PC-3 (cell line): ENCODE data around the gene EP400. TPM values are rescaled to one million over a fixed set of nuclear protein-coding genes. Genes with fewer than 3 reads are reported as not detected.

ENCODE experiments used
- ATAC-seq: fragments of 200-7000 bp; cut with Tn5 transposase; 2 replicates; pipeline ENCODE4 v1.9.1; 2020; ENCODE audit warnings: mild to moderate bottlenecking, moderate library complexity
- BruUV-seq: library from RNA; stranded (reverse); fragments of 400-500 nt; replicated peaks from 2 replicates; lab custom pipeline; 2021; lab: Mats Ljungman, UMichigan
- CTCF ChIA-PET: fragments of 300-600 bp; sonication (Branson Sonifier 250); formaldehyde crosslinking; loops from one replicate; lab custom pipeline; 2022; ENCODE audit warnings: antibody characterized with exemption; lab: Charles Lee
- POLR2A ChIA-PET: fragments of 300-600 bp; sonication (Branson Sonifier 250); formaldehyde crosslinking; loops from one replicate; lab custom pipeline; 2022; ENCODE audit warnings: antibody characterized with exemption; ENCODE audit not compliant: unreplicated experiment; lab: Charles Lee
- DNase-seq: peaks from one replicate; pipeline ENCODE4 v3.0.0-alpha.2; 2015
- H2AFZ ChIP-seq: fragments of 300-600 bp; sonication (generic); 2 replicates; pipeline ENCODE4 v1.6.0; 2016; ENCODE audit warnings: antibody characterized with exemption, low read length
- H3F3A ChIP-seq: fragments of 300-600 bp; sonication (generic); one replicate; pipeline ENCODE4 v1.6.0; 2017; ENCODE audit warnings: antibody characterized with exemption, low read length, control low read depth, mild to moderate bottlenecking; ENCODE audit not compliant: unreplicated experiment
- H3K27ac ChIP-seq: fragments of 300-600 bp; sonication (generic); 2 replicates; pipeline ENCODE4 v1.5.1; 2016; ENCODE audit warnings: mild to moderate bottlenecking, low read length
- H3K27me3 ChIP-seq: fragments of 300-600 bp; sonication (generic); 2 replicates; pipeline ENCODE4 v1.6.1; 2016; ENCODE audit warnings: low read length, mixed read lengths
- H3K36me3 ChIP-seq: fragments of 300-600 bp; sonication (generic); 2 replicates; pipeline ENCODE4 v1.6.1; 2016; ENCODE audit warnings: low read depth, mixed run types, low read length, mixed read lengths
- H3K4me1 ChIP-seq: fragments of 300-600 bp; sonication (generic); 2 replicates; pipeline ENCODE4 v1.5.1; 2016; ENCODE audit warnings: low read length; ENCODE audit not compliant: insufficient read depth
- H3K4me2 ChIP-seq: fragments of 300-600 bp; sonication (generic); 2 replicates; pipeline ENCODE4 v1.6.0; 2016; ENCODE audit warnings: low read length
- H3K4me3 ChIP-seq: fragments of 300-600 bp; sonication (generic); 2 replicates; pipeline ENCODE4 v1.5.1; 2016; ENCODE audit warnings: mild to moderate bottlenecking, low read length, mixed read lengths
- H3K79me2 ChIP-seq: fragments of 300-600 bp; sonication (generic); 2 replicates; pipeline ENCODE4 v1.6.1; 2017; ENCODE audit warnings: low read length, mixed read lengths
- H3K9ac ChIP-seq: fragments of 300-600 bp; sonication (generic); 2 replicates; pipeline ENCODE4 v1.6.0; 2016; ENCODE audit warnings: mild to moderate bottlenecking, low read length
- H3K9me2 ChIP-seq: fragments of 300-600 bp; sonication (generic); replicated peaks from 2 replicates; pipeline ENCODE4 v1.6.1; 2016; ENCODE audit warnings: mixed run types, low read length, mixed read lengths
- H3K9me3 ChIP-seq: fragments of 300-600 bp; sonication (generic); 2 replicates; pipeline ENCODE4 v1.6.1; 2016; ENCODE audit warnings: low read length, mixed read lengths
- H4K20me1 ChIP-seq: fragments of 300-600 bp; sonication (generic); 2 replicates; pipeline ENCODE4 v1.6.1; 2016; ENCODE audit warnings: low read length, mixed read lengths
- CTCF ChIP-seq: fragments of 300-600 bp; sonication (generic); conservative IDR thresholded peaks from 2 replicates; pipeline ENCODE4 v1.5.1; 2017; ENCODE audit warnings: antibody characterized with exemption, low read depth, mild to moderate bottlenecking, low read length
- EZH2 ChIP-seq: fragments of 300-600 bp; sonication (generic); IDR thresholded peaks from one replicate; pipeline ENCODE4 v1.6.1; 2017; ENCODE audit warnings: antibody characterized with exemption, mild to moderate bottlenecking, low read length; ENCODE audit not compliant: unreplicated experiment
- EZH2phosphoT487 ChIP-seq: fragments of 300-600 bp; sonication (generic); IDR thresholded peaks from 2 replicates; pipeline ENCODE4 v1.6.1; 2018; ENCODE audit warnings: mild to moderate bottlenecking, antibody characterized with exemption, low read length, borderline replicate concordance
- intact Hi-C: fragments of 100-400 bp; cut with micrococcal nuclease; formaldehyde crosslinking; loops from 2 replicates; pipeline ENCODE4 v1.9.0; 2023
- total RNA-seq: library from RNA; depleted of rRNA; stranded (reverse); fragments of >200 nt; gene quantifications from 2 replicates; pipeline ENCODE4 v1.2.3, GENCODE V29; 2014

The EP400 gene
- total RNA-seq, 1 experiment from 2014 or later: 20.2 TPM

- no peak for DNase-seq
- peaks cover 22% of the 10 kb centered on the region; the same call in 1 of the 2 replicates for H3K36me3 ChIP-seq
- no peak overlapping the region for H3K9ac ChIP-seq
- ChIA-PET CTCF (no interaction called here), POLR2A (no interaction called here)
- peaks cover 5% of the 10 kb centered on the region for H3F3A ChIP-seq
- H3K4me2 ChIP-seq: no peak overlapping the region
- no peaks in the 10 kb centered on the region for H3K9me2 ChIP-seq
- BruUV-seq: no TSS peak
- no peak overlapping the region for H3K4me3 ChIP-seq
- TF ChIP-seq EZH2: no peak
- no peak for TF ChIP-seq EZH2phosphoT487
- no peak for TF ChIP-seq CTCF
- no peaks in the 10 kb centered on the region for H3K9me3 ChIP-seq
- no peaks in the 10 kb centered on the region for H3K27me3 ChIP-seq
- no peak overlapping the region for H2AFZ ChIP-seq
- no peak for ATAC-seq
- intact Hi-C loops: no loop called here
- no peak overlapping the region for H3K27ac ChIP-seq
- H3K79me2 ChIP-seq: no peaks in the 10 kb centered on the region
- H3K4me1 ChIP-seq: no peaks in the 10 kb centered on the region
- H4K20me1 ChIP-seq: no peaks in the 10 kb centered on the region
Measured at GRCh38 chr12:131920157-131920508, 29.6 kb upstream of the EP400 start.

GRCh38 chr12:131920902-131921840 is 28.6 kb upstream of the EP400 start:
- H3K36me3 ChIP-seq: peaks cover 17% of the 10 kb centered on the region; the same call in 1 of the 2 replicates
- ChIA-PET POLR2A (interaction anchor here (0.5 kb wide), 1 partner anchor 204 kb away, joined by 3 read pairs; no protein-coding TSS in a partner anchor), CTCF (no interaction called here)
- H3K27ac ChIP-seq: no peak overlapping the region
- no peaks in the 10 kb centered on the region for H4K20me1 ChIP-seq
- H3K9ac ChIP-seq: no peak overlapping the region
- ATAC-seq (no peak), DNase-seq (no peak)
- H2AFZ ChIP-seq: no peak overlapping the region
- H3K4me3 ChIP-seq: no peak overlapping the region
- intact Hi-C loops: no loop called here
- H3K4me2 ChIP-seq: no peak overlapping the region
- no peaks in the 10 kb centered on the region for H3K27me3 ChIP-seq
- no peaks in the 10 kb centered on the region for H3K4me1 ChIP-seq
- H3F3A ChIP-seq: peaks cover 5% of the 10 kb centered on the region
- H3K79me2 ChIP-seq: no peaks in the 10 kb centered on the region
- no TSS peak for BruUV-seq
- H3K9me3 ChIP-seq: no peaks in the 10 kb centered on the region
- no peaks in the 10 kb centered on the region for H3K9me2 ChIP-seq
- TF ChIP-seq CTCF (no peak), EZH2 (no peak), EZH2phosphoT487 (no peak)
